ENCODE data around the gene SOCS2. TPM values are rescaled to one million over a fixed set of nuclear protein-coding genes. Genes with fewer than 3 reads are reported as not detected.

The SOCS2 gene
- total RNA-seq, 4 donors from 2014 or later: 33.4 to 113 (median 35.1) TPM

DNA sequence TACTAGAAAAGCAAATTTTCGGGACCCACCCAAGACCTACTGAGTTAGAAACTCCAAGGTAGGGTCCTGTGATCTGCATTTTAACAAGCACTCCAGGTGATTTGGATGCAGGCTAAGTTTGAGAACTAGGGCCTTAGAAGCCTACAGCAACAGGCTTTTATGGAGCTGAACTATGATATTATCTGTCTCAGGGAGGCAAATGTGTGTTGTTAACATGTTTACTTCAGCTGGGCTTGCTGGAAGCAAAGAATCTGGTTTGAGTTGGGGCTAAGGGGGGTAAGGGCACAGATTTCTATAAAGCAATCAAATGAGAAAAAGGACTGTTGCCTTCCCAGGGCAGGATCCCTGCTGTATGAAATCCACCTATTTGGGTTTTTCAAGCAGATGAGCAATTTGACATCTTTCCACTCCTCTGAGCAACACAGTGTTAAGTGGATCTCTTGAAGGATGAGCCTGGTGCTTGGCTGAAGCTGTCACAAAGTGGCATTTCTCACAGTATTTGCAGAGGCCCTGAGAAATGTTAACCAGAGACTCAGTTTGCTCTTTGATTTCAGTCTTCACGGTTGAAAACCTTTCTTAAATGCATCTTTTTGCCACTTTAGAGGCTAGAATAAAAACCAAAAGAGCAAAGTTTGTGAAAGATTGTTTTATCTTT lies 36.2 kb upstream of the SOCS2 start:
- no peak overlapping the region for H3K4me3 ChIP-seq
- TF ChIP-seq, protein P1, sequence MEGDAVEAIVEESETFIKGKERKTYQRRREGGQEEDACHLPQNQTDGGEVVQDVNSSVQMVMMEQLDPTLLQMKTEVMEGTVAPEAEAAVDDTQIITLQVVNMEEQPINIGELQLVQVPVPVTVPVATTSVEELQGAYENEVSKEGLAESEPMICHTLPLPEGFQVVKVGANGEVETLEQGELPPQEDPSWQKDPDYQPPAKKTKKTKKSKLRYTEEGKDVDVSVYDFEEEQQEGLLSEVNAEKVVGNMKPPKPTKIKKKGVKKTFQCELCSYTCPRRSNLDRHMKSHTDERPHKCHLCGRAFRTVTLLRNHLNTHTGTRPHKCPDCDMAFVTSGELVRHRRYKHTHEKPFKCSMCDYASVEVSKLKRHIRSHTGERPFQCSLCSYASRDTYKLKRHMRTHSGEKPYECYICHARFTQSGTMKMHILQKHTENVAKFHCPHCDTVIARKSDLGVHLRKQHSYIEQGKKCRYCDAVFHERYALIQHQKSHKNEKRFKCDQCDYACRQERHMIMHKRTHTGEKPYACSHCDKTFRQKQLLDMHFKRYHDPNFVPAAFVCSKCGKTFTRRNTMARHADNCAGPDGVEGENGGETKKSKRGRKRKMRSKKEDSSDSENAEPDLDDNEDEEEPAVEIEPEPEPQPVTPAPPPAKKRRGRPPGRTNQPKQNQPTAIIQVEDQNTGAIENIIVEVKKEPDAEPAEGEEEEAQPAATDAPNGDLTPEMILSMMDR (IDR thresholded peaks at IDR 0.05): no peak
- no peak for TF ChIP-seq POLR2A (IDR thresholded peaks at IDR 0.05)
- no peaks in the 10 kb centered on the region for H3K36me3 ChIP-seq
- no peak overlapping the region for H3K27ac ChIP-seq
- H3K9me3 ChIP-seq: no peaks in the 10 kb centered on the region
- no peaks in the 10 kb centered on the region for H3K27me3 ChIP-seq
- DNase-seq: no peak
- H3K4me1 ChIP-seq: no peaks in the 10 kb centered on the region

DNA sequence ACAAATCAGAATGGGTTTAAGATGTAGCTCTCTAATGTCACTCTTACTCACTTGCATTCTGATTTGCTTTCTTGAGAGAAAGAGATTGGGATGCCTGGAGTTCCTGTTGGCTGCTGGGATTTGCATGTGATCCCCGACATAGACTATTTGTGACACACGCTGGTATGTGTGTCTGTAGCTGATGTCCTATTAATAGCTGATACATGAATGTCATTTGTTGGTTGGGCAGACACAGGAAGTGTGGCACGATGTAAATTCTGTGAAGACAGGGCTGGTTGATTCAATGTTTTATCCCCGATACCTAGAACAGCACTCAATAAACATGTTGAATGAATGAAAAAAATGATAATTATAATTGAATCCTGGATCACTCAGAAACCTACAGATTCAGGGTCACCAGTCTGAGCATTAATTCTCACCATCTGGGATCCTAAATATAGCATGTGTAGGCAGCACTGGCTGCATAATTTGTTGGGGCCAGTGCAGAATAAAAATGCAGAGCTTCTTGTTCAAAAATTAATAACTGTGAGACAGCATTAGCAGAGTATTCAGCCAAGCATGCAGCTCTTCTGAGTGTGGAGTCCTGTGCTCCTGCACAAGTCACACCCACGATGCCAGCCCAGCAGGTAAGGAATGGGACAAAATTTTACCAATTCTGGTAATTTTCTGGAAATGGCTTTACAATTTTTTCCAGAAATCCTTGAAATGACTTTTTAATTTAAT lies 35.5 kb upstream of the SOCS2 start:
- Histone ChIP-seq H3K36me3 (no peaks in the 10 kb centered on the region), H3K27me3 (no peaks in the 10 kb centered on the region), H3K9me3 (no peaks in the 10 kb centered on the region), H3K4me1 (no peaks in the 10 kb centered on the region), H3K27ac (no peak overlapping the region), H3K4me3 (no peak overlapping the region)
- TF ChIP-seq, protein P1 (IDR thresholded peaks at IDR 0.05): no peak
- TF ChIP-seq POLR2A (IDR thresholded peaks at IDR 0.05): no peak
- DNase-seq: peak in 1 of 3 donors; percentile 20

DNA sequence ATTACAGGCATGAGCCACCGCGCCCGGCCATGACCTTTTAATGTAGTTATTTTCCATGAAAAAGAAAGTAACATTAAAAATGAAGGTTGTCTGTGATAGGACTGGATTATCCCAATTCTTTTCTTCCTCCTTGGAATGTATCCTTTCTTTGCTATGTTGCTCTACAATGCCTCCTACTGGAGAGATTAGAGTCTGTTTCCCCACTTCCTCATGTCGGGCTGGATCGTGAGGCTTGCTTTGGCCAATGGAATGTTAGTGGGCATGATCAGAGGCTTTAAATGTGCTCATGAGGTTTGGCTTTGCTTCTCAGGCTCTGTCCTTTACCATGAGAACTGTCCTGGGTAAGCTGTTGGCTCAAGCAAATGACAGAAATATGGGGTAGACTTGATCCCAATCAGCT lies 34.7 kb upstream of the SOCS2 start:
- H3K27ac ChIP-seq: no peak overlapping the region
- no peak overlapping the region for H3K4me3 ChIP-seq
- H3K36me3 ChIP-seq: no peaks in the 10 kb centered on the region
- no peaks in the 10 kb centered on the region for H3K9me3 ChIP-seq
- no peaks in the 10 kb centered on the region for H3K27me3 ChIP-seq
- no peak for TF ChIP-seq POLR2A (IDR thresholded peaks at IDR 0.05)
- TF ChIP-seq, protein P1 (IDR thresholded peaks at IDR 0.05): no peak
- H3K4me1 ChIP-seq: no peaks in the 10 kb centered on the region
- DNase-seq: no peak

DNA sequence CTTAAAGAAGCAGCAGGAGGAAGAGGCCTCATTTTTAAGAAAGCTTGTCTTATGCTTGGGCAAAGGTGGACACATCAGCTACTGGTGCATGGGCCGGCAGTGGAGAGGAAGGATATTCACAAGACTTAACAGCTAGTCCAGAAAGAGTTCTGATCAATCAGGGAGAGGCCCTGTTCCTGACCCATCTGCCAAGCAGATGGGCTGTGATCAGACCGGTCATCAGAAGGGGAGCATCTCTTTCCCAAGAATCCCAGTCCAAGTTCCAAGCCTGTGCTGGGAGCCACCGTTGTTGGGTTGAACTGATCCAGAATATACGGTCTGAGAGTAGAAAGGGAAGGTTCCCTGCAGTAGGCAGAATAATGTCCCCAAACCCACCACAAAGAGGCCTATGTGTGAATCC lies 32.7 kb upstream of the SOCS2 start:
- no peak for DNase-seq
- no peaks in the 10 kb centered on the region for H3K36me3 ChIP-seq
- no peak for TF ChIP-seq POLR2A (IDR thresholded peaks at IDR 0.05)
- TF ChIP-seq, protein P1 (IDR thresholded peaks at IDR 0.05): no peak
- no peak overlapping the region for H3K27ac ChIP-seq
- H3K4me3 ChIP-seq: no peak overlapping the region
- H3K9me3 ChIP-seq: no peaks in the 10 kb centered on the region
- H3K27me3 ChIP-seq: no peaks in the 10 kb centered on the region
- H3K4me1 ChIP-seq: no peaks in the 10 kb centered on the region

DNA sequence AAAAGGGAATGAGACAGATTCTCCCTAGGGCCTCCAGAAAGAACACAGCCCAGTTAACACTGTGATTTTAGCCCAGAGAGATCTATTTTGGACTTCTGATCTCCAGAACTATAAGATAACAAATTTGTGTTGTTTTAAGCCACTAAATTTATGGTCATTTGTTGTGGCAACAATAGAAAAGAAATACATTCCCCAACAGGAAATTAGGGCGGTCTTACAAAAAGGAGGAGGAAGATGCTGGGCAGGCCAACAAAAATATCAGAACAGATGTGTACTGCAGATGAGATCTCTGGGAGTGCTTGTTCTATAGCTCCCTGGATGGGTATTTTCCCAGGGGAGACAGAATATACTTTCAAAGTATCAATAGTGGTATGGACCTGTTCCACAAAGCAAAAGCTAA lies 32.0 kb upstream of the SOCS2 start:
- Histone ChIP-seq H3K27me3 (no peaks in the 10 kb centered on the region), H3K4me3 (no peak overlapping the region), H3K9me3 (no peaks in the 10 kb centered on the region), H3K4me1 (no peaks in the 10 kb centered on the region), H3K36me3 (no peaks in the 10 kb centered on the region), H3K27ac (no peak overlapping the region)
- DNase-seq: no peak
- TF ChIP-seq, protein P1 (IDR thresholded peaks at IDR 0.05): no peak
- TF ChIP-seq POLR2A (IDR thresholded peaks at IDR 0.05): no peak
